ENCODE measurements around the gene KIAA1671.
"Not testable (repeated sequence)": the region's sequence is repeated elsewhere in the genome, so short reads cannot be mapped to it uniquely, and the experiment has no call there.

KIAA1671 gene

DNA sequence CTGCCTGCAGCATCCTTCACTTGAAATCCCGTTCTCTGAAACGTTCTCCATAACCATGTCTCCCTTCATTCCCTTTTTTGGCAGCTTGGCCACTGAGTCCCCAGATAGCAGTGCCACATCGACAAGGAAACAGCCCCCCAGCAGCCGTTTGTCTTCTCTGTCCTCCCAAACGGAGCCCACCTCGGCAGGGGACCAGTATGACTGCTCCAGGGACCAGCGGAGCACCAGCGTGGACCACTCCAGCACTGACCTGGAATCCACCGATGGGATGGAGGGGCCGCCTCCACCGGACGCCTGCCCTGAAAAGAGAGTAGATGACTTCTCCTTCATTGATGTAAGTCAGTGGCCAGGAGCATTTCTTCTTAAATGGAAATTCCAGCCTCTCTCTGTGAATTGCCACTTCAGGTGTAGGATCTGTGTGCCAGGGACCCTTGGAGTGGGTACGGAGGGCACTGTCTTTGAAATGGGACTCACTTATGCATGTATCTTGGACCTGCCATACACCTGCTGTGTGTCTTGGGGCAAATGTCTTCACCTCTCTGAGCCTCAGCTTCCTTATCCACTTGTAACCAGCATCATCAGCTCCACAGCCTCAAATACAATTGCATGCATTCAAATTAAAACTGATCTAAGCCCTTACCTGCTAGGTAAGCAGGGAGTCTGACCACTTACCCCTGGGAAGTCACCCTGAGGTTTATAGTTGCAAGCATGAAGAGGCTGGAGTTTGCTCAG is 221.8 kb downstream of the KIAA1671 start:
- no peak for DNase-seq (ENCODE audit: low read depth, low spot score)
- in situ Hi-C loops (cut with HindIII; ENCODE audit: low sequenced_read_pairs) = no loop called here
- no peak overlapping the region for H3K4me3 ChIP-seq (ENCODE audit: low read depth, low read length)
- no peak for TF ChIP-seq CTCF (IDR thresholded peaks at IDR 0.05; ENCODE audit: low read depth, low read length)

- no peak for DNase-seq (ENCODE audit: low read depth, low spot score)
- H3K4me3 ChIP-seq (ENCODE audit: low read depth, low read length) = no peak overlapping the region
- no peak for TF ChIP-seq CTCF (IDR thresholded peaks at IDR 0.05; ENCODE audit: low read depth, low read length)
- in situ Hi-C loops (cut with HindIII; ENCODE audit: low sequenced_read_pairs) = no loop called here
Observed at GRCh38 chr22:25174888-25175411, 222.4 kb downstream of the KIAA1671 start.

DNA sequence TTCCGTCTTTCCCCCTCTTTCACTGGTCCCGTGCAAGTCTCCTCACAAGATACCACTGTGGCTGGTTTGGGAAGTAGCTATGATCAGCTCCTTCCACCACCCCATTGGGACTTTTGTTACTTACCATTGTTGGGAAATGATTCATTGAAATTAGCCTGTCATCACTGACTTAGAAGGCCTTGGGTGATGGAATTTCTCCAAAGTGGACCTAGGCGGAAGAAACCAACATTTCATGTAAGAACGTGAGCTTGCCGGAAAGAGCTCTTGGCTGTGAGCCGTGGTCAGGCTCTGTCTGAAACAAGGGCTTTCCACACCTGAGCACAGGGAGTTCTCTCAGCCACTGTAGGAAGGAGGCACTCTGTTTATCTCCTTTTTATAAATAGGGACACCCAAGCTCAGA is 223.7 kb downstream of the KIAA1671 start:
- no peak overlapping the region for H3K4me3 ChIP-seq (ENCODE audit: low read depth, low read length)
- in situ Hi-C loops (cut with HindIII; ENCODE audit: low sequenced_read_pairs) = no loop called here
- TF ChIP-seq CTCF (IDR thresholded peaks at IDR 0.05; ENCODE audit: low read depth, low read length) = no peak
- DNase-seq (ENCODE audit: low read depth, low spot score) = no peak

DNA sequence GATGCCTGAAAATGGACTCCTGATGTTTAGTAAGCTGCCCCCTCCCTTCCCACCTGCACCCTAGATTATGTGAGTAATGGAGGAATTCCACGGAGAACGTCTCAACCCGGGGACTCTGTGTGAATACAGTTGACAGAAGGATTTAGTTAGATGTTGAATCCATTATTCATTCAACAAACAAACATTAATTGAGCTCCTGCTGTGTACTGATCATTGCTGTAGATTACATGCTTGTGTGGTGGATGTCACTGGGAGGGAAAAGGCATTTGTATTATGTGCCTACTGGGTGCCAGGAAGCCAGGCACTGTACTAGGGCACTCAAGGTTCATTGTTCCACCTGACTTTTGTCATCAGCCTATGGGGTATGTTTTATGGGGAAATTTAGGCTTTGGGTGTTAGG is 224.3 kb downstream of the KIAA1671 start:
- DNase-seq (ENCODE audit: low read depth, low spot score) = no peak
- H3K4me3 ChIP-seq (ENCODE audit: low read depth, low read length) = no peak overlapping the region
- in situ Hi-C loops (cut with HindIII; ENCODE audit: low sequenced_read_pairs) = no loop called here
- TF ChIP-seq CTCF (IDR thresholded peaks at IDR 0.05; ENCODE audit: low read depth, low read length) = no peak

GRCh38 chr22:25177226-25177625 is 224.7 kb downstream of the KIAA1671 start:
- in situ Hi-C loops (cut with HindIII; ENCODE audit: low sequenced_read_pairs) = no loop called here
- no peak for TF ChIP-seq CTCF (IDR thresholded peaks at IDR 0.05; ENCODE audit: low read depth, low read length)
- H3K4me3 ChIP-seq (ENCODE audit: low read depth, low read length) = no peak overlapping the region
- DNase-seq (ENCODE audit: low read depth, low spot score) = no peak

DNA sequence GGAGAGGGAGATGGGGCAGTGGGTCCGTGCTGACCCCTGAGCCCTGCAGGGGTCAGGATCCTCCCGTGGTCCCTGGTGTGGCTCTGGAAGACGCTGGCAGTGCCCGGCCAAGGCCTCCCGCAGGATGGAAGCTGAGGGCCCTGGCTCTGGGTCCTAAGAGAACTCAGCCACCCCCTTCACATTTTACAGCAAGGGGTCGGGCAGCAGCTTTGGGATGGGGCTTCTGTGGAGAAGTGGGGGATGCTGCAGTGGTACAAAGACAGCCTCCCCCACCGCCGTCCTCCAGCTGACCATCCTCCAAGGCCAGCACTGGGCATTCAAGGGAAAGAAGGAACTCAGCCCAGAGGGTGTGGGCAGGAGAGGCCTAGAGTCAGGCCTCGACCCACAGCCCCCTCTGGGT is 225.4 kb downstream of the KIAA1671 start:
- no peak for TF ChIP-seq CTCF (IDR thresholded peaks at IDR 0.05; ENCODE audit: low read depth, low read length)
- no peak overlapping the region for H3K4me3 ChIP-seq (ENCODE audit: low read depth, low read length)
- no peak for DNase-seq (ENCODE audit: low read depth, low spot score)
- in situ Hi-C loops (cut with HindIII; ENCODE audit: low sequenced_read_pairs) = no loop called here

DNA sequence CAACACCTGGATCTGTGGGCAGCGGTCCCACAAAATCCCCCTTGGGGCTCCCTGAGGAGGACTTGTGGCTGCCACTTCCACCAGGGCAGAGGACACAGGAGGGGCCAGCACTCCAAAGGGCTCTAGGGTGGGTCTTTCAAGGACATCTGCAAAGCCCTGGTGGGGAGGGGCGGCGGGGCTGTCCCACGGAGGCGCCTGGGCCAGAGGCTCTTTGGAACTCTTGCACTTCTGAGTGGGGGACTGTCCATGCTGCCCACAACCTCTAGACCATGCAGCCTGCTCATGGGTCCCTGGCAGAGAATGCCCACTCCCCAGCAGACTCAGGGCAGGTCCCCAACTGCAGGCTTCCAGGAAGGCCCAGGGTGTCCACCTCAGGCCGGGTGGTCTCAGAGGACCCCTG is 225.8 kb downstream of the KIAA1671 start:
- DNase-seq (ENCODE audit: low read depth, low spot score); in situ Hi-C loops (cut with HindIII; ENCODE audit: low sequenced_read_pairs); H3K4me3 ChIP-seq (ENCODE audit: low read depth, low read length): not testable (repeated sequence)

DNA sequence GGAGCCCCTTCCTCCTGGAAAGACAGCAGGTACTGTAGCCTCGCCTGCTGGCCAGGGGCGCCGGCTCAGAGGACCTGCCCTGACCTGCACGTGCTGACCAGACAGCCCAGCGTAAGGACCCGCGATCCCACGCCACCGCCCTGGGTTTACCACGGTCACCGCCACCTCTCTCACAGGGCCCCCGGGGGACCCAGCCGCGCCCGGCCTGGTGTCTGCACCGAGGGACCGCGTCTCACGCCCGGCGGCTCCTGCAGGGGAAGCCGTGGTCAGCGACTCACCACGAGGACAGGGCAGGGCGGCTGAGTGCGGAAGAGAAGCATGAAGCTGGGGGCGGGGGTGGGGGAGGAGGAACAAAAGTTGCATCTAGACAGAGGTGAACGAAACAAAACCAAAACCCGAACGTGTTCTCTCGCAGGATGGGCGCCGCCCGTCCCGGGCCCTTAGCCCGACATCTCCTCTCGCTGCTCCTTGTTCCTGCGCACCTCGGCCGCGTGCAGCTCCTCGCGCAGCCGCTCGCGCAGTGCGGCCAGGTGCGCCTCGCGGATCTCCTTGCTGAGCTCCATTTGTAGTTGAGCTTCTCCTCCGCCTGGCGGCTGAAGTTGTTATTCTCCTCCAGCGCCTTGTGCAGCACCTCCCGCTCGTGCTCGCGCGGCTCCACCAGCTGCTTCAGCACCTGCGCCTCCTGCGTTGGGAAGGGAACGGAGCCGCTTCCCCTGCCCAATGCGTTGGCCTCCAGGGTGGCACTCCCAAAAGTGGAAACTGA is 226.5 kb downstream of the KIAA1671 start:
- H3K4me3 ChIP-seq (ENCODE audit: low read depth, low read length); in situ Hi-C loops (cut with HindIII; ENCODE audit: low sequenced_read_pairs); DNase-seq (ENCODE audit: low read depth, low spot score): not testable (repeated sequence)

All from astrocyte of the spinal cord (primary cell).